Nephron (organoid): Measurements from ENCODE around the gene TBC1D5.

Experiments
- H3K27ac Mint-ChIP-seq, 3 experiments: 2 replicates each; pipeline ENCODE4 v1.8.0; 2020; ENCODE audit warnings: mixed read lengths in 3 of 3, mild to moderate bottlenecking in 2 of 3, moderate library complexity in 1 of 3
- H3K27me3 Mint-ChIP-seq: 2 replicates; pipeline ENCODE4 v1.8.0; 2021; ENCODE audit warnings: low read depth, mild to moderate bottlenecking, moderate library complexity, mixed read lengths
- H3K36me3 Mint-ChIP-seq: 2 replicates; pipeline ENCODE4 v1.8.0; 2020; ENCODE audit warnings: low read depth, mixed read lengths
- H3K4me1 Mint-ChIP-seq: 2 replicates; pipeline ENCODE4 v1.8.0; 2020; ENCODE audit warnings: mixed read lengths
- H3K4me3 Mint-ChIP-seq, 3 experiments: 2 replicates each; pipeline ENCODE4 v1.8.0; 2020; ENCODE audit warnings: mild to moderate bottlenecking in 3 of 3, mixed read lengths in 3 of 3, moderate library complexity in 2 of 3
- H3K9me3 Mint-ChIP-seq: 2 replicates; pipeline ENCODE4 v1.8.0; 2020; ENCODE audit warnings: mixed read lengths
- CTCF ChIP-seq, 3 experiments: fragments of 200-600 bp; sonication (generic); IDR thresholded peaks; one replicate each; pipeline ENCODE4 v1.5.0; 2021; ENCODE audit warnings: antibody characterized with exemption in 3 of 3; ENCODE audit not compliant: unreplicated experiment in 3 of 3

TBC1D5 gene

DNA sequence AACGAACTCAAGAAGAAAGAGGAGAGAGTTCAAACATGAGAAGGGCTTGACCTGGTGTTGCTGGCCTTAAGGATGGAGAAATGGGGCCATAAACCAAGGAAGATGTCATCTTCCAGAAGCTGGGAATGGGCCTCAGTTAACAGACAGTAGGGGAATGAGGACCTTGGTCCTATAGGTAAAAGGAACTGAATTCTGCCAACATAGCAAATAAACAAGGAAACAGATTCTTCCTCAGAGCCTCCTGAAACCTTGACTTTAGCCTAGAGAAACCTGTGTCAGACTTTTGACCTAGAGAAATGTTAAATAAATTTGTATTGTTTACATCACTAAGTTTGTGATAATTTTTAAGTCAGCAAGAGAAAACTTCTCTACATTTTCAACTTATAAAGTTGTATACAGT, 520.9 kb downstream of the TBC1D5 start:
- Mint-ChIP-seq H3K27ac (no peak overlapping the region), H3K4me1 (no peaks in the 10 kb centered on the region), H3K36me3 (peaks cover 30% of the 10 kb centered on the region), H3K27me3 (no peaks in the 10 kb centered on the region), H3K9me3 (peaks cover 15% of the 10 kb centered on the region), H3K4me3 (no peak overlapping the region)
- no peak for TF ChIP-seq CTCF (IDR thresholded peaks at IDR 0.05; ENCODE audit: unreplicated experiment in 3 of 3)

GRCh38 chr3:17219593-17219992, 522.8 kb downstream of the TBC1D5 start:
- Mint-ChIP-seq H3K4me1 (no peaks in the 10 kb centered on the region), H3K4me3 (no peak overlapping the region)

DNA sequence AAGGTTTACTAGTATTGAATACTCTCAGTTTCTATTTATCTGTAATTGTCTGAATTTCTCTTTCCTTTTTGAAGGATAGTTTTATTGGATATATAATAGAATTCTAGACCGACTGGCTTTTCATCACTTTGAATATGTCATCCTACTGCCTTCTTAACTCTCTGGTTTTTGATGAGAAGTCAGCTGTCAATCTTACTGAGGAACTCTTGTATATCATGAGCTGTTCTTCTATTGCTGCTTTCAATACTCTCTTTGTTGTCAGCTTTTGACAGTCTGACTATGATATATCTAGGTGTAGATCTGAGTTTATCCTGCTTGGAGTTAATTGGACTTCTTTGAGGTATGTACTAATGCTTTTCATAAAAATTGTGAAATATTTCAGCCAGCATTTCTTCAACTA, 523.8 kb downstream of the TBC1D5 start:
- no peak for TF ChIP-seq CTCF (IDR thresholded peaks at IDR 0.05; ENCODE audit: unreplicated experiment in 3 of 3)
- no peaks in the 10 kb centered on the region for H3K4me1 Mint-ChIP-seq
- no peak overlapping the region for H3K4me3 Mint-ChIP-seq
- H3K36me3 Mint-ChIP-seq: peaks cover 30% of the 10 kb centered on the region
- H3K9me3 Mint-ChIP-seq: peaks cover 15% of the 10 kb centered on the region
- H3K27me3 Mint-ChIP-seq: no peaks in the 10 kb centered on the region
- no peak overlapping the region for H3K27ac Mint-ChIP-seq

More at GRCh38 chr3:17219593-17219992, 522.8 kb downstream of the TBC1D5 start:
- H3K27me3 Mint-ChIP-seq: no peaks in the 10 kb centered on the region
- peaks cover 30% of the 10 kb centered on the region for H3K36me3 Mint-ChIP-seq
- no peak for TF ChIP-seq CTCF (IDR thresholded peaks at IDR 0.05; ENCODE audit: unreplicated experiment in 3 of 3)
- H3K27ac Mint-ChIP-seq: no peak overlapping the region
- peaks cover 15% of the 10 kb centered on the region for H3K9me3 Mint-ChIP-seq

DNA sequence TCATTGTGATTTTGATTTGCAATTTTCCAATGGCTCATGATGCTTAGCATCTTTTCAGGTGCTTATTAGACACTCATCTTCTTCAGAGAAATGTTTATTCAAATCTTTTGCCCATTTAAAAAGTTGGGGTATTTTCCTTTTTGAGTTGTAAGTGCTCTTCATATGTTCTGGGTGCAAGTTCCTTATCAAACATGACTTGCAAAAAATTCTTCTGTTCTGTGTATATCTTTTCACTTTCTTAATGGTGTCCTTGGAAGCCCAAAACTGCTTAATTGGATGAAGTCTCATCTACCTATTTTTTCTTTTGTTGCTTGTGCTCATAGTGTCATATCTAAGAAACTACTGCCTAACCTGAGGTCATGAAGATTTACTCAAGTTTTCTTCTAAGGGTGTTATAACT, 524.8 kb downstream of the TBC1D5 start:
- Mint-ChIP-seq H3K27me3 (no peaks in the 10 kb centered on the region), H3K9me3 (peaks cover 15% of the 10 kb centered on the region), H3K36me3 (peaks cover 30% of the 10 kb centered on the region), H3K4me3 (no peak overlapping the region), H3K4me1 (no peaks in the 10 kb centered on the region), H3K27ac (no peak overlapping the region)
- no peak for TF ChIP-seq CTCF (IDR thresholded peaks at IDR 0.05; ENCODE audit: unreplicated experiment in 3 of 3)

DNA sequence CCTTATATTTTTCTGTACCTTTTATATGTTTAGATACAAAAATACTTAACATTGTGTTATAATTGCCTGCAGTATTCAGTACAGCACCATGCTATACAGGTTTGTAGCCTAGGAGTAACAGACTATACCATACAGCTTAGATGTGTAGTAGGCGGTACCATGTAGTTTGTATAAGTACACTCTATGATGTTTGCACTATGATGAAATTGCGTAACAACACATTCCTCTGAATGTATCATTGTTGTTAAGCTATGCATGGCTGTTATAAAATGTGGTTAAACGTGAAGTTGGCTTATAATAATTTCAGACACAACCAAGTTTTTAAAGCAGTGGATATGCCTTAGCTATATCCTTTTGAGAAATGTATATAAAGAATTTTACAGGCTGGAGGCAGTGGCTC, 529.3 kb downstream of the TBC1D5 start:
- Mint-ChIP-seq H3K9me3 (no peaks in the 10 kb centered on the region), H3K4me1 (no peaks in the 10 kb centered on the region), H3K36me3 (peaks cover 4% of the 10 kb centered on the region), H3K4me3 (no peak overlapping the region), H3K27ac (no peak overlapping the region), H3K27me3 (no peaks in the 10 kb centered on the region)
- TF ChIP-seq CTCF (IDR thresholded peaks at IDR 0.05; ENCODE audit: unreplicated experiment in 3 of 3): no peak

DNA sequence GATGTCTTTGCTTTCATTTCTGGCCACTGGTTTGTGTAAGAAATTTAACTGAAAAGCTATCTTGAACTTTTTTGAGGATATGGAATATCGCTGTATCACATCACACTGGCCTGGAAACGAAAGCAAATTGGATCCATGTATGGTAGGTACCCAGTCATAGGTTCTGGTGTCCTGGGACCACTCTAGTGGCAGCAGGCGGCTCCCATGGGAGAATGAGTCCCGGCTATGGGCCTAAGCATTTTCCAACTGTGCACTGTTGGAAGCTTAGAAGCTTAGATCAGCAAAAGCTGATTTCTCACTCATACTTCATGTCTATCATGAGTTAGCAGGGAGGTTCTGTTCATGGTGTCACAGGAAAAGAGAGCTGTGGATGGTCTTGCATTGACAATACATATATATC, 534.5 kb downstream of the TBC1D5 start:
- Mint-ChIP-seq H3K27me3 (no peaks in the 10 kb centered on the region), H3K27ac (no peak overlapping the region), H3K9me3 (peaks cover 5% of the 10 kb centered on the region), H3K4me1 (no peaks in the 10 kb centered on the region), H3K36me3 (peaks cover 15% of the 10 kb centered on the region), H3K4me3 (no peak overlapping the region)
- TF ChIP-seq CTCF (IDR thresholded peaks at IDR 0.05; ENCODE audit: unreplicated experiment in 3 of 3): no peak
